Esophagus muscularis mucosa (tissue), 4 donors: ENCODE data around the gene PRND. TPM values are rescaled to one million over a fixed set of nuclear protein-coding genes. Genes with fewer than 3 reads are reported as not detected.
"Not testable (repeated sequence)": the region's sequence is repeated elsewhere in the genome, so short reads cannot be mapped to it uniquely, and the experiment has no call there.

Experiments
- DNase-seq: peaks from one replicate; pipeline ENCODE4 v3.0.0-alpha.2; 2017; ENCODE audit errors: extremely low spot score
- H3K27ac ChIP-seq, 4 donors: fragments of 200-600 bp; sonication (generic); replicated peaks in 1 of 4; 1 replicate in 3 of 4; 2 replicates in 1 of 4; pipeline ENCODE4 v1.5.1; 2016 to 2019; ENCODE audit warnings: mild to moderate bottlenecking in 1 of 4
- H3K27me3 ChIP-seq, 4 donors: fragments of 200-600 bp; sonication (generic); one replicate each; pipeline versions ENCODE4 v1.5.1 to v1.6.0; 2016 to 2019
- H3K36me3 ChIP-seq, 4 donors: fragments of 200-600 bp; sonication (generic); one replicate each; pipeline ENCODE4 v1.5.1; 2016 to 2019
- H3K4me1 ChIP-seq, 4 donors: fragments of 200-600 bp; sonication (generic); one replicate each; pipeline ENCODE4 v1.5.1; 2016 to 2019
- H3K4me3 ChIP-seq, 4 donors: fragments of 200-600 bp; sonication (generic); 1 replicate in 2 of 4; 2 replicates in 2 of 4; pipeline ENCODE4 v1.5.1; 2016 to 2019; ENCODE audit warnings: mild to moderate bottlenecking in 4 of 4, moderate library complexity in 1 of 4
- H3K9me3 ChIP-seq, 4 donors: fragments of 200-600 bp; sonication (generic); 1 replicate in 3 of 4; 2 replicates in 1 of 4; pipeline ENCODE4 v1.5.1; 2016 to 2019
- CTCF ChIP-seq, 3 experiments: fragments of 200-600 bp in 2 of 3; fragments of 450-650 bp in 1 of 3; sonication (generic) in 2 of 3; IDR thresholded peaks; one replicate each; pipeline ENCODE4 v1.5.1; 2017 to 2019; ENCODE audit warnings: antibody characterized with exemption in 3 of 3, mild to moderate bottlenecking in 2 of 3, moderate library complexity in 1 of 3
- EP300 ChIP-seq: sonication (generic); formaldehyde crosslinking; IDR thresholded peaks from one replicate; pipeline ENCODE4 v1.6.1; 2017; ENCODE audit warnings: antibody characterized with exemption
- POLR2A ChIP-seq: fragments of 450-650 bp; IDR thresholded peaks from one replicate; pipeline ENCODE4 v1.6.1; 2017; ENCODE audit warnings: antibody characterized with exemption, moderate library complexity, mild to moderate bottlenecking, low read depth
- POLR2AphosphoS5 ChIP-seq, 2 donors: sonication (generic); formaldehyde crosslinking; IDR thresholded peaks; one replicate each; pipeline ENCODE4 v1.6.1; 2017; ENCODE audit warnings: antibody characterized with exemption in 2 of 2
- WGBS: methylation state at CpG from one replicate; pipeline ENCODE4 v1.1.5; 2018; 5-methylcytosine and 5-hydroxymethylcytosine counted together
- intact Hi-C: fragments of 100-400 bp; cut with DNase I; formaldehyde crosslinking; loops from one replicate; pipeline ENCODE4 v1.15.1; 2023
- total RNA-seq, 4 donors: library from RNA; depleted of rRNA; stranded (reverse); fragments of >200 nt; gene quantifications; one replicate each; pipeline versions ENCODE4 v1.1.0 to v1.2.1, GENCODE V29; 2016

Gene PRND
- total RNA-seq, 4 donors from 2014 or later, result not detected

DNA sequence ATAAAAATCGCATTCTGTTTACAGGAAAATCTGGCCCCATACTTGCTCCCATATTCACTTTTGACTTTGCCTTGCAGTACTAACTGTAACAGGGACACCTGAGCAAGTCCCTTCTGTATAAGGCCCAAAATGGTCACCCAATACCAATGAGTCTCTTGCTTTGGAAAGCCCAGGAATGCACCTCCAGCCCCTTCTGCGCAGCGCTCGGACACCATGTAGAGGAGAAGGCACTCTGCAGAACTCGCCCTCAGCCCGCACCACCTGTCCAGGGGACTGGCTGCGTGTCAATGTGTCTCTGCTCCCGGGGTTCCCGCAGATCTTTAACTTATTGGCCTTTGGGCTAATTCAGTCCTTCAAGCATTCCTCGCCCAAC is 746 bp upstream of the PRND start:
- H3K9me3 ChIP-seq, result no peaks in the 10 kb centered on the region
- peak overlapping the region in 1 of 4 donors; percentile 4 for H3K4me3 ChIP-seq
- WGBS, result 36% methylated on average over 7 of the region's 10 CpGs
- peaks cover 13% of the 10 kb centered on the region in 4 donors for H3K4me1 ChIP-seq
- intact Hi-C loops, result loop anchor here (1.0 kb wide), 1 partner anchor 114 kb away; no protein-coding TSS in a partner anchor
- TF ChIP-seq POLR2AphosphoS5 (IDR thresholded peaks at IDR 0.05) (no peak), POLR2A (no peak), CTCF (IDR thresholded peaks at IDR 0.05) (no peak), EP300 (no peak)
- no peak for DNase-seq
- H3K27me3 ChIP-seq, result peaks cover 0 to 4% (median 0%) of the 10 kb centered on the region in 4 donors
- H3K36me3 ChIP-seq, result no peaks in the 10 kb centered on the region
- H3K27ac ChIP-seq, result no peak overlapping the region

GRCh38 chr20:4722571-4722970 is 862 bp downstream of the PRND start:
- 89% methylated on average over 4 of the region's 5 CpGs for WGBS
- no peak for TF ChIP-seq POLR2AphosphoS5 (IDR thresholded peaks at IDR 0.05)
- TF ChIP-seq CTCF (IDR thresholded peaks at IDR 0.05), result no peak
- TF ChIP-seq EP300, result no peak
- TF ChIP-seq POLR2A, result no peak
- Histone ChIP-seq H3K27me3 (peaks cover 0 to 4% (median 0%) of the 10 kb centered on the region in 4 donors), H3K36me3 (no peaks in the 10 kb centered on the region), H3K27ac (no peak overlapping the region), H3K9me3 (no peaks in the 10 kb centered on the region), H3K4me3 (no peak overlapping the region), H3K4me1 (peaks cover 13 to 18% (median 13%) of the 10 kb centered on the region in 4 donors)
- intact Hi-C loops, result no loop called here
- DNase-seq, result no peak

DNA sequence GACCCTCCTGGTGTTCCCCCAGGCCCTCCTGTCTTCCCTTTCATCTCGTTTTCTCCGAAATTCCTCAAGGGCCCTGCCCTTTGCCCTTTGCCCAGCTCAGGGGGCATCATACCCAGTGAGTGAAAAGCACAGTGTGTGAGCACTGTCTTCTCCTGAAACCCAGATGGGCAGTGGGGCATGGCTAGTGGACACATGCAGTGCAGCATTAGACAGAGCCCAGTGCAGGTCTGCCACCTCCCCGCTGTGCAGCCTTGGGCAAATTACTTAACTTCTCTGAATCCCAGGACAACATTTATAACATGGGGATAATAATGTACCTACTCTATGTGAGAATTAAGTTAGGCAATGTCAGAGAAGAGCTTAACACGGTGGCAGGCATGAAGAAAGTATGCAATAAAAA is 1.3 kb downstream of the PRND start:
- H3K27ac ChIP-seq, result no peak overlapping the region
- DNase-seq, result no peak
- no peak for TF ChIP-seq CTCF (IDR thresholded peaks at IDR 0.05)
- TF ChIP-seq POLR2A, result no peak
- TF ChIP-seq POLR2AphosphoS5 (IDR thresholded peaks at IDR 0.05), result no peak
- TF ChIP-seq EP300, result no peak
- WGBS, result 76% methylated on average over 4 of the region's 4 CpGs
- peaks cover 0 to 4% (median 0%) of the 10 kb centered on the region in 4 donors for H3K27me3 ChIP-seq
- no peak overlapping the region for H3K4me3 ChIP-seq
- no peaks in the 10 kb centered on the region for H3K9me3 ChIP-seq
- H3K4me1 ChIP-seq, result peaks cover 13 to 18% (median 13%) of the 10 kb centered on the region in 4 donors
- intact Hi-C loops, result no loop called here
- H3K36me3 ChIP-seq, result no peaks in the 10 kb centered on the region

DNA sequence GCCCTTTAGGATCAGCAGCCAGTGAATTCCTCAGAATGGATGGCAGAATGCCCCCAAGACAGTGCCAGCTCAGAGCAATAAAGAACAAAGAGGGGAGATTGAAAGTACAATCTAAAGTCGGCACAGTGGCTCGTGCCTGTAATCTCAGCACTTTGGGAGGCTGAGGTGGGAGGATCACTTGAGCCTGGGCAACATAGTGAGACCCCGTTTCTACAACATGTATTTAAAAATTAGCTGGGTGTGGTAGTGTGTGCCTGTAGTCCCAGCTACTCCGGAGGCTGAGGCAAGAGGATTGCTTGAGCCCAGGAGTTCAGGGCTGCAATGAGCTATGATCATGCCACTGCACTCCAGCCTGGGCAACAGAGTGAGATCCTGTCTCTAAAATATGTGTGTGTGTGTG is 1.8 kb downstream of the PRND start:
- intact Hi-C loops, H3K9me3 ChIP-seq, DNase-seq, H3K4me3 ChIP-seq, H3K36me3 ChIP-seq, H3K27me3 ChIP-seq, H3K27ac ChIP-seq: not testable (repeated sequence)
- 70% methylated on average over 4 of the region's 4 CpGs for WGBS
- peaks cover 13 to 18% (median 13%) of the 10 kb centered on the region in 4 donors for H3K4me1 ChIP-seq

DNA sequence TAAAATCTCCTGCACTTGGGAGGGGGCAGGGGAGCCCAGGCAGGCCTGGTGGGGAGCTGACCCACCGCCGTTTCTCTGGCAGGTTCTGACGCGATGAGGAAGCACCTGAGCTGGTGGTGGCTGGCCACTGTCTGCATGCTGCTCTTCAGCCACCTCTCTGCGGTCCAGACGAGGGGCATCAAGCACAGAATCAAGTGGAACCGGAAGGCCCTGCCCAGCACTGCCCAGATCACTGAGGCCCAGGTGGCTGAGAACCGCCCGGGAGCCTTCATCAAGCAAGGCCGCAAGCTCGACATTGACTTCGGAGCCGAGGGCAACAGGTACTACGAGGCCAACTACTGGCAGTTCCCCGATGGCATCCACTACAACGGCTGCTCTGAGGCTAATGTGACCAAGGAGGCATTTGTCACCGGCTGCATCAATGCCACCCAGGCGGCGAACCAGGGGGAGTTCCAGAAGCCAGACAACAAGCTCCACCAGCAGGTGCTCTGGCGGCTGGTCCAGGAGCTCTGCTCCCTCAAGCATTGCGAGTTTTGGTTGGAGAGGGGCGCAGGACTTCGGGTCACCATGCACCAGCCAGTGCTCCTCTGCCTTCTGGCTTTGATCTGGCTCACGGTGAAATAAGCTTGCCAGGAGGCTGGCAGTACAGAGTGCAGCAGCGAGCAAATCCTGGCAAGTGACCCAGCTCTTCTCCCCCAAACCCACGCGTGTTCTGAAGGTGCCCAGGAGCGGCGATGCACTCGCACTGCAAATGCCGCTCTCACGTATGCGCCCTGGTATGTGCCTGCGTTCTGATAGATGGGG is 3.0 kb downstream of the PRND start:
- TF ChIP-seq POLR2AphosphoS5 (IDR thresholded peaks at IDR 0.05), result no peak
- no peak for TF ChIP-seq CTCF (IDR thresholded peaks at IDR 0.05)
- TF ChIP-seq EP300, result no peak
- no peak for TF ChIP-seq POLR2A
- Histone ChIP-seq H3K4me3 (no peak overlapping the region), H3K27me3 (peaks cover 0 to 4% (median 0%) of the 10 kb centered on the region in 4 donors), H3K9me3 (no peaks in the 10 kb centered on the region), H3K27ac (no peak overlapping the region), H3K4me1 (peaks cover 13 to 18% (median 13%) of the 10 kb centered on the region in 4 donors), H3K36me3 (no peaks in the 10 kb centered on the region)
- intact Hi-C loops, result no loop called here
- DNase-seq, result no peak
- WGBS, result 86% methylated on average over 29 of the region's 34 CpGs
